VCaP (cell line): ENCODE results near the gene SUSD2.
"Not testable (repeated sequence)": the region's sequence is repeated elsewhere in the genome, so short reads cannot be mapped to it uniquely, and the experiment has no call there.

Experiments used
- H3K27ac ChIP-seq: fragments of 450-650 bp; 2 replicates; pipeline ENCODE4 v1.5.1; 2017
- TF ChIP-seq, protein P1 (sequence below): fragments of 450-650 bp; conservative IDR thresholded peaks from 2 replicates; pipeline ENCODE4 v1.5.1; 2017; ENCODE audit warnings: mild to moderate bottlenecking, moderate library complexity

SUSD2 gene

DNA sequence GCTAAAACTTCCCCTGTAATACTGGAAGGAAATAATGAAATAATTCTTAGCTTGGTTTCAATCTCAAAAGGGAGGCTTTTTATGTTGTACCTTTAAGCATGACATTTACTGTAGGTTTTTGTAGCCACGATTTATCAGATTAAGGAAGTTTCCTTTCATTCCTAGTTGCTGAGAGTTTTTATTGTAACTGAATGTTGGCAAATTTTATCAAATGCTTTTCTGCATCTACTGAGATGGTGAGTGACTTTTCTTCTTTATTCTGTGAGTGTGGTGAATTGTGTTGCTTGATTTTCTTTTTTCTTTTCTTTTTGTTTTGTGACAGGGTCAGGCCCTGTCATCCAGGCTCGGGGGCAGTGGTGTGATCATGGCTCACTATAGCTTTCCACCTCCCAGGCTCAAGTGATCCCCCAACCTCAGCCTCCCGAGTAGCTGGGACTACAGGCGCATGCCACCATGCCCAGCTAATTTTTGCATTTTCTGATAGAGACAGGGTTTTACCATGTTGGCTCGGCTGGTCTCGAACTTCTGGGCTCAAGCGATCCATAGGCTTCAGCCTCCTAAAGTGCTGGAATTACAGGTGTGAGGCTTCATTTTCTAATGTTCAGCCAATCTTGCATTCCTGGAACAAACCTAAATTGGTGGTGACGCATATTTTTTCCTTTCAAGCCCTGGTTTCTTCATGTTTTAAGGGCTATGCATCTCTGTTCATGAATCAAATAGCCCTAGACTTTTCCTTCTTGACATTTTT lies 26.2 kb downstream of the SUSD2 start:
- TF ChIP-seq, protein P1, sequence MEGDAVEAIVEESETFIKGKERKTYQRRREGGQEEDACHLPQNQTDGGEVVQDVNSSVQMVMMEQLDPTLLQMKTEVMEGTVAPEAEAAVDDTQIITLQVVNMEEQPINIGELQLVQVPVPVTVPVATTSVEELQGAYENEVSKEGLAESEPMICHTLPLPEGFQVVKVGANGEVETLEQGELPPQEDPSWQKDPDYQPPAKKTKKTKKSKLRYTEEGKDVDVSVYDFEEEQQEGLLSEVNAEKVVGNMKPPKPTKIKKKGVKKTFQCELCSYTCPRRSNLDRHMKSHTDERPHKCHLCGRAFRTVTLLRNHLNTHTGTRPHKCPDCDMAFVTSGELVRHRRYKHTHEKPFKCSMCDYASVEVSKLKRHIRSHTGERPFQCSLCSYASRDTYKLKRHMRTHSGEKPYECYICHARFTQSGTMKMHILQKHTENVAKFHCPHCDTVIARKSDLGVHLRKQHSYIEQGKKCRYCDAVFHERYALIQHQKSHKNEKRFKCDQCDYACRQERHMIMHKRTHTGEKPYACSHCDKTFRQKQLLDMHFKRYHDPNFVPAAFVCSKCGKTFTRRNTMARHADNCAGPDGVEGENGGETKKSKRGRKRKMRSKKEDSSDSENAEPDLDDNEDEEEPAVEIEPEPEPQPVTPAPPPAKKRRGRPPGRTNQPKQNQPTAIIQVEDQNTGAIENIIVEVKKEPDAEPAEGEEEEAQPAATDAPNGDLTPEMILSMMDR = no peak
- peak overlapping the region; percentile 98 for H3K27ac ChIP-seq

DNA sequence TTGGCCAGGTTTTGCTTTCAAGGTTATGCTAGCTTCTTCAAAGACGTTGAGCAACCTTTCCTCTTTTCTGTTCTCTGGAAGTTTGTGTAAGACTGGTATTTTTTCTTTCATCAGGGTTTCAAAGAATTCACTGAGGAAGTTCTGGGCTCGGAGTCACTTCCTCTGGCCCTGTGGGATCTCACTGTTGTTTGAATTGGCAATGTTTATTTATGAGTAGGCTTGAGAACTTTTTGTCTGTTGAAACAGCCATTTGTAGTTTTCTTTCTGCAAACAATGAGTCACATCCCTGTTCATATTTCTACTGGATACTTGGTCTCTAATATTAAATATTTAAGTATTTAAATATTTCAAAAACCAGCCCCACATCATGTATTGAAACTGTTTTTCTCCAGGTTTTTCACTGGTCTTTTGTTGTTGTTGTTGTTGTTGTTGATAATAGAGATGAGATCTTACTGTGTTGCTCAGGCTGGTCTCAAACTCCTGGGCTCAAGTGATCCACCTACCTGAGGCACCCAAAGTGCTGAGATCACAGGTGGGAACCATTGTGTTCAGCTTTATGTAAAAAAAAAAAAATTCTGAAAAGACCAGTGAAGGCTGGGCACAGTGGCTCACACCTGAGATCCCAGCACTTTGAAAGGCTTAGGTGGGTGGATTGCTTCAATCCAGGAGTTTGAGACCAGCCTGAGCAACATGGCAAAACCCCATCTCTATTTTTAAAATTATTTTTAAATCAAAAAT lies 26.9 kb downstream of the SUSD2 start:
- peak overlapping the region; percentile 98 for H3K27ac ChIP-seq
- TF ChIP-seq, protein P1 = no peak

DNA sequence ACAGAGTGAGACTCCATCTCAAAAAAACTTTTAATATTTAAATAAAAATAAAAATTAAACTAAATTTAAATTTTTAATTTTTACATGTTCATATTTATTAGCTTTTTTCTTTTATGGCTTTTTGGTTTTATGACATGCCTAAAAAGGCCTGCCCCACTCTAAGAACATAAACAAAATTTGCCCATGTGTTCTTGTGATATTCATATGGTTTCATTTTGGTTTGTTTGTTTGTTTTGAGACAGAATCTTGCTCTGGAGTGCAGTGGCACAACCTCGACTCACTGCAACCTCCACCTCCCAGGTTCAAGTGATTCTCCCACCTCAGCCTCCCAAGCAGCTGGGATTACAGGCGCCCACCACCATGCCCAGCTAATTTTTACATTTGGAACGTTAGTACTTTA lies 27.7 kb downstream of the SUSD2 start:
- peak overlapping the region; percentile 98 for H3K27ac ChIP-seq
- TF ChIP-seq, protein P1 = no peak

DNA sequence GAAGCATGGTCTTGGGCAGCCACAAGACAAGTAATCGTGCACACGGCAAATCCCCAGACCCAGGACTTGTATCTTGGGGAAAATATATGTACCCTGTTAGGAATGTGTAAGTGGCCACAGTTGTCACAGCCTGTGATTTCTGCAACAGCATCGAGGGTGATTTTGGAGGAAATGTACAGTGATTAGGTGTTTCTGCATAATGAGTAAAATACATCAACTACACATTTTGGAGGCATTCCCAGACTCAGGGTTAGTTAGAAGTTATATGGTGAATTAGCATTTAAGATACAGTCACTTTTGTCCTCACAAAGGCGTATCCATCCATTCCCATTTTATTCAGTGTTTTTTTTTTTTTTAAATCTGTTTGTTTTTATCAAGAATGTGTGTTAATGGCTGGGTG lies 28.4 kb downstream of the SUSD2 start:
- H3K27ac ChIP-seq = peak overlapping the region; percentile 98

DNA sequence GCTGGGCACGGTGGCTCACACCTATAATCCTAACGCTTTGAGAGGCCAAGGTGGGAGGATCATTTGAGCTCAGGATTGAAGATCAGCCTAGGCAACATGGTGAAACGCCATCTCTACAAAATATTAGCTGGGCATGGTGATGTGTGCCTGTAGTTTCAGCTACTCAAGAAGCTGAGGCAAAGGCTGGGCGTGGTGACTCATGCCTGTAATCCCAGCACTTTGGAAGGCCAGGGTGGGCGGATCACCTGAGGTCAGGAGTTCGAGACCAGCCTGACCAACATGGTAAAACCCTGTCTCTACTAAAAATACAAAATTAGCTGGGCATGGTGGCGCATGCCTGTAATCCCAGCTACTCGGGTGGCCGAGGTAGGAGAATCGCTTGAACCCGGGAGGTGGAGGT lies 29.1 kb downstream of the SUSD2 start:
- H3K27ac ChIP-seq = not testable (repeated sequence)

More for the DNA sequence above, 28.4 kb downstream of the SUSD2 start:
- TF ChIP-seq, protein P1 = no peak

GRCh38 chr22:24211716-24212115 lies 30.4 kb downstream of the SUSD2 start:
- not testable (repeated sequence) for H3K27ac ChIP-seq

- H3K27ac ChIP-seq = not testable (repeated sequence)
Observed at GRCh38 chr22:24213111-24213510, 31.8 kb downstream of the SUSD2 start.

DNA sequence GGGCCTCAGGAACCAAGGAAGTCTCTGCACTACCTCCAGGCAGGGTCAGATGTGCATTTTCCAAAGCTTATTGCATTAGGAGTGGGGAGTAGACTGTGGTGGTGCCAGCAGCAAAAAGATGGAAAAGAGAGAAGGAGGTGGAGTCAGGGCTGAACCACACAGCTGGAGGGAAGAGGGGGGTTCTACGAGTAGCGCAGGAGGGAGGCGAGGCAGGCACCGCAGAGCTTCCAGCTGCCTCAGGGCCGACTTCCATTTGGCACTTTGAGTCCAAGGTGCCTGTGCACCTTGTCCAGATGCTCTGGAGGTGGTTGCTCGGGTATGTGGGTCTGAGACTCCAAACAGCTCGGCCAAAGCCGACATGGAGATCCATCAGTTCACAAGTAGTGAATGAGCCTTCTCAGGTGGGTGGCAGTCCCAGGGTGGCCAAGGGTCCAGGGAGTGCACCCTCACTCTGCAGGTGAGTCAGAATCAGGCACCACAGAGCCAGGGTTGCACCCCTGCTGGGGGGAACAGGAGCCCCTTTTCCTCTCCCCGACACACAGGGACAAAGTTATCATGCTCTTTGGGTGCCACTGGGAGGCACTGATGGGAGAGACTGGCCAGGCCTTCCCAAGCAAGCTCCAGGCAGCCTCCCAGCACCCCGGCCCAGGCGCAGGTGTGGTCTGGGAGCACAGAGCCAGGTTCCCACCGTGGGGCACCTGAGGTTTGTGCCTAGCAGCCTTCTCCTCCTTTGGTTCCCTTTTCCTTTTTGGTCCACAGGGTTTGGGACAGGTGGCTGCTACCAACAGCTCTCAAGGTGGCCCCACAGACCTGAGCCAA lies 33.4 kb downstream of the SUSD2 start:
- H3K27ac ChIP-seq = no peak overlapping the region
- TF ChIP-seq, protein P1 = no peak
